Globus pallidus (tissue), 1 donor: ENCODE data around the gene ZFP92.
"Not testable (repeated sequence)": the region's sequence is repeated elsewhere in the genome, so short reads cannot be mapped to it uniquely, and the experiment has no call there.

ENCODE experiments used
- DNase-seq: peaks from one replicate; pipeline ENCODE4 v3.0.0-alpha.2; 2015; ENCODE audit warnings: low spot score

ZFP92 gene

DNA sequence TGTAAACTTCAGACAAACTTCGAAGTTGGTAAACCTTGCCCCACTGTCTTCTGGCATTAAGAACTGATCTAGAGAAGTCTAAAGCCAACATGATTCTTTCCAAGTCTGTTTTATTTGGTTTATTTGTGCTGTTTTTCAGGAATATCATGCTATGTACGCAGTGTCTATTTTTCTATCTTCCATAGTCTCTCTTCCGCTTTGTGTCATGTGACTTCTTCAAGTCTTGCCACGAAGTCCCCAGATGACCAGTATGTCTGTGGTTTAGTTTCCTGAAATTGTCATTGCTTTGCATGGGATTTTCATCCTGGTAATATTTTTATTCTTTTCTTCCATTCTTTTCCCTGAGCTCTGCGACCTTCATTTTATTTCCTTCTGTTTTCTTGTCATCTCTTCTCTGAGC, 25.2 kb upstream of the ZFP92 start:
- no peak for DNase-seq

DNA sequence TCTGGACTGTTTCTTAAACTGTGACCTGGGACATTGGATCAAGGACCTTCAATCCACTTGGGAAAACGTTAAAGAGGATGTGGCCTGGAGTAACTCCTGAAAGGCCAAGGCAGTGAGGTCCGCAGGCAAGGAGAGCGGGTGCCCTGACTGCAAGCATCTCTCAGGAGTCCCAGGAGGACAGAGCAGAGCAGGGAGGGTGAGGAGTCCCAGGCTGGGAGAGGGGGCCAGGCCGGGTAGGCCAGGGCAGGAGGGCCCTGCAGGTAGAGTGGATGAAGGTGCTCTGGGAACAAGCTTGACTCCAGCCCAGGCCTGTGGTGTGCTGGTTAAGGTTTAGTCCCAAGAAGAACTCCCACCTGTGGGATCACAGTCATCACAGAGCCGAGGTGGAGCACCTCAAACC, 23.9 kb upstream of the ZFP92 start:
- no peak for DNase-seq

DNA sequence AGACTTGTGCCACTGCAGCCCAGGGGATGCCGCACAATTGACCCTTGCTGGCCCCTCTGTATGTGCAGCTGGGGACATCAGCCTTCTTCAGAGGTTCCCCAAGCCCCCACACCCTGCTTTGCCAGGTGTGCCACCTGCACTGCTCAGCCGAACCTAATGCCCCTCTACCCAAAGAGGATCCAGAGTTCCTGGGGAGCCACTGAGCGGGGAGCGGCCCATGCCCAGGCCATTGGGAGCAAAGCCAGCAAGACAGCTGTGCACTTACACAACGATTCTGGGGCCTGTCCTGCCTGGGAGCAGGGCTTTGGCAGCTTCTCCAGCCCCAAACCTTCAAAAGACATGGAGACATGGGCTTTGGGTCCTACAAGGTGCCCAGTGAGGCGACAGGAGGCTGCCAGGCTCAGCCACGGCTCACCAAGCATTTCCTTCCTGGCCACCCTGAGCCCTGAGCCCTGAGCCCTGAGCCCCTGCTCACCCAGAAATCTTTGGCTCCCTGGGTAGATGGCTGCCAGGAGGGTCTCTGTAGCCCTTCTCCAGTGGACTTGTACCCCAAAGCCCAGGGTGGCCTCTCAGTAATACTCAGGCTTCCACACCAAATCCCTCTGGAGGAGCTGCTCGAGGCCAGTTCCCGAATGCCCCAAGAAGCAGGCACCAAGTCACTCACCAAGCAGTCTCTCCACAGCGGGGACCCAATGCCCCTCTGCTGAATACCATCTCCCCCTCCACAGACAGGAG, 23.1 kb upstream of the ZFP92 start:
- DNase-seq = no peak

DNA sequence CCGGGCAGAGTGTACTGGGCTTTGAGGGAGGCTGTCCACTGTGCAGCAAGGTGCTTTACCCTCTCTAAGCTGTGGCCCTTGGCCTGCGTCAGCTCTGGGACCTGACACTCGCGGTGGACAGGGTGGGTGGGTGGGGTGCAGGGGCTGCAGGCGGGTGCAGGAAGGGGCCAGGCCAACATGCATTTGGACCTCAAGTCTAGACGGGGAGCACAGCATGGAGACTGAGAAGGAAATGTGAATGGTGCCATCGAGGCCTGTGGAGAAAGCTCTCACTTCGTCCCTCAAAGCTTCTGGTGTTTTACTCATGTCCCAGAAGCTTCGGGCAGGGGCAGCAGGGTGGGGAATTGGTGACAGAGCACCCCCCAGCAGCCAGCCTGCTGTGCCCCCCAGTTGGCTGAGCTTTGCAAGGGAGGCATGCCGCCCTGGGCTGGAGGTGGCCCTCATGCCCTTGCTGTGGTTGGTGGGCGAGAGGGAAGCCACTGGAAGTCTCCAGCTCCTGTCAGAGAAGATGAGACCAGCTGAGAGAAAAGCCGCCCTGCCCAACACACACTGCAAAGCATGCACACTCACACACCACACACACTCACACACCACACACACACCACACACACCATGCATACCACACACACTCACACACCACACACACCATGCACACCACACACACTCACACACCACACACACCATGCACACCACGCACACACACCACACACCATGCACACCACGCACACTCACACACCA, 22.4 kb upstream of the ZFP92 start:
- no peak for DNase-seq

DNA sequence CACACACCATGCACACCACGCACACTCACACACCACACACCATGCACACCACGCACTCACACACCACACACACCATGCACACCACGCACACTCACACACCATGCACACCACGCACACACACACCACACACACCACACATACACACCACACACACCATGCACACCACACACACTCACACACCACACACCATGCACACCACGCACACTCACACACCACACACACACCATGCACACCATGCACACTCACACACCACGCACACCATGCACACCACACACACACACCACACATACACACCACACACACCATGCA, 21.9 kb upstream of the ZFP92 start:
- not testable (repeated sequence) for DNase-seq

DNA sequence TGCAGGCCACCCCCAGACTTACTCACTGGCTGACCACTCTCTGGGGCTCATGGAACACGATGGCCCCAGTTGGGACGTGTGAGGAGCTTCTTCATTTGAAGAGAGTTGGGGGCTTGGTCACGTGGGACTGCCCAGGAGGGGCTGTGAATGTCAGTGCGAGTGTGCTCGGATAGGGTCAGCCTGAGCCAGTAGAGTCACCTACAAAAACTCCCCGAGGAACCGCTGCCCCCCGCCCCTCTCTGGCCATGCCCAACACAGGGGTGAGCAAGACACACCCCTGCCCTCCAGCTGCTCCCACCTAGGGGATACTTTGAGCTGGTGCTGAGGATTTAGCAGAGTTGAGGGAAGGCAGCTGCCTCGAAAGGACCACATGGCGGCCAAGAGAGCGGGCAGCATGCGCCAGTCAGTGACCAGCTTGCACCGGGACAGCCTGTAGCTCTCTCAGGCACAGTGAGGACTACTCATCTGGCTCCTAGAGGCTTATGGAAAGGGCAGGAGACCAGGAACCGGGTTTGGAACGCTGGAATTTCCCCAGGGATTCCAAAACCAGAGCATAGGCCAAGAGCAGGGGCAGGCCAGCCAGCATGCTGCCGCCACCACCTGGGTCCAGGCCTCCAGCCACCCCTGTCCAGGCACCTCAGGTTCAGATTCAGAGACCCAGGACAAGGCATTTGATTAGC, 18.5 kb upstream of the ZFP92 start:
- no peak for DNase-seq

DNA sequence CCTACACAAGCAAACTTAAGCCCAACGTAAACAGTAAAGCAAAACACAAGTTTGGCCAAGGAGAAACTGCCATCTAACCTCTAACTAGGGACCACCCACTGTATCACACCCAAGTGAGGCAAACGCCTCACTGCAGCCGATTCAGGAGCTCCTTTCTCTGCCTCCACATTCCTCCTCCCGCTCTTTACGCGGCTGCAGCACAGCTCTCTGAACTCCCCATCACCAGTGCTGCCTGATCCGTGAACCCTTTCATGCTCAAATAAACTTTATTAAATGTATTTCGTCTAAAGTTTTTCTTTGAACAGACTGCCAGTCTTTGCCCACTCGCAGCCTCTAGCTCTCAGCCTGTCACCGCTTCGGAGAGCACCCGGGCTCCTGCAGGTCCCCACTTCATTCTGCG, 16.7 kb upstream of the ZFP92 start:
- no peak for DNase-seq

DNA sequence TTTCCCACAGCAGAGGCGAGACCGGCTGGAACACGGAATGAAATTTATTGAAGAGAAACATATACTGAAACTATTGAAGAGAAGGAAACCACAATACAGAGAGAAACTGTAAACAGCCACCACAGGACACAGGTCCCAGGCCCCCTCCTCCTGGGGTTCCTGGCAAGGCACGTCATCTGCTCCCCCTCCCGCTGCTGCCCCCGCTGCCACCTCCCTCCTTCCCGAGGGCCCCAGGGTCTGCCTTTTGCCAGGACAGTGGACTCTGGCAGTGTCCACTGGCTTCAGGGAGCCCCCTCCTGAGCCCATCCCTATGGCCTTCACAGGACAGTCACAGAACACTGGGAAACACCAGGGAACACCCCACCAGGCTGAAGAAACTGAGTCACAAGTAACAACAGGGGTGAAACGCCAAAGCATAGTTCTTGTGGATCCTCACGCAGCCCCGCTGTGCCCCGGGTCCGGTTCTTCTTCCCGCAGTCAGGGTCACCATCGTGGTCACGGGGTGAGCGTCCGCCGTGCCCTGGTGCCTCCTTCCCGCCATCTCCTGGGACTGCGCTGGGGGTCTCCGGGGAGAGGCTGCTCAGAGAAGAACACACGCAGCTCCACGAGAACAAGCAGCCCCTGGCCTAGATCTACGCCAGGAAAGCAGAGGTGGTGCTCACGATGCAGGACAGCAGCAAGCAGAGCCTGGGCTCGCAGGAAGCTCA, 15.5 kb upstream of the ZFP92 start:
- no peak for DNase-seq

DNA sequence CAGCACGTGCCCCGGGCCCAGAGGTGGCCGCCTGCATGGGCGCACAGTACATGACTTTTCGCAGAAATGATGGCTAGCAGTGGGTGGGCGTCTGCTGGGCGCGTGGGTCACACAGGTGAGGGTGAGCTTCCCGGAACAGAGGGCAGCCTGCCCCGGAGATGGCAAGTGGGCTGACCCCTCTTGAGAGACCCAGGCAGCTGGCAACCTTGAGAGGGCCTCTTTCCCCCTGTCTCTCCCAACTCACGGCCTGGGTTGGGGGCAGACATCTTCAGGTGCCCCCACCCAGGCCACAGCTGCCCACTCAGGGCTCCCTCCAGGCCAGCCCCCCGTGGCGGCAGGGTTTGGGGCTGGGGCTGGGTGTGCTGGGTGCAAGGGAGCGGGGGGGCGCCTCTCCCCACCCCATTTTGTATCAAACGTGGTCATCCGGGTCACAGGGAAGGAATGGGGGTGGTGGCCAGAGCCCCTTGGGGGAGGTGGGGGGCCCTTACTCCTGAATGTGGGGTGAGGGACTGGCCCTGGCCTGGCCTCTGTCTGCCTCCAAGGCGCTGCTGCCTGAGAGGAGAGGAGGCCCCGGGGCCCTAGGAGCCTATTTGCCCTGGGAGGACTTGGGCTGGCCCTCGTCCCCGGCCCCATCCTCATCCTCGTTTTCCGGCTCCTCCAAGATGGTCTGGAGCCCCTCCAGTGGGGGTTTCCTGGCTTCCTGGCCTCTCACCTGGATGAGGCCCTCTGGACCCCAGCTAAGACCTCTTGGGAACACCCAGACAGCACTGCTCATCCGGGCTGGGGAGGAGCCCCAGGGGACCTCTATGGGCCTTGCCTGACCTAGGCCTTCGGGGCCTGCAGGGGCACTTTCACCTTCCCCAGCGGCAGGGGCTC, 14.7 kb upstream of the ZFP92 start:
- no peak for DNase-seq

DNA sequence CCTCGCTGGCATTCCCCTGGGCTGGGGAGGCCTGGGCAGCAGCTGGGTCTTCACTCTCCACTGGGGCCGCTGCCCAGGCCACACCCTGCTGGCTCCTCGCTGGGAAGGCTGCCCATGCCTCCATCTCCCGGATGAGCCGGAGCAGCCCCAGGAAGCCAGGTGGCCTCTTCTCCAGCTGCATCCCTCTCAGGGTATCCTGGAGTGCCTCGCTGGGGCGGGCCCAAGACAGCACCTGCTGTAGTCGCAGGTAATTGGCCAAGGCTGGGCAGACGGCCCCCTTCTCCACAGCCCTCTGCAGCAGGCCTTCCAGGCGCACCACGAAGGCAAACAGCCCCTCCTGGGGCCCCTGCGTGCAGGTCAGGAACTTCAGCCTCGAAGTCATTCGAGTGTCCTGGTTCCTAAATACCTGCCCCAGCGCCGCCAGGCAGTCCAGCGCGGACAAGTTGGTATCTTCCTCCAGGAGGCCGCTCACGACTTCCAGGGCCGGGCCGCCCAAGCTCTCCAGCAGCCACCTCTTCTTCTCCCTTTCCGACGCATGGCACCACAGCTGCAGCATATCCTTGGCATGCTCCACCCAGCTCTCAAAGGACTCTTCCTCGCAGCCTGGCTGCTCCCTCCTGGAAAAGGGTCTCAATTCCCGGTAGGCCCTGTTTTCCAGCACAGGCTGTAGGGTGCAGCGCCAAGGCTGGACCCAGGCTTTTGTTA, 13.9 kb upstream of the ZFP92 start:
- DNase-seq = no peak

DNA sequence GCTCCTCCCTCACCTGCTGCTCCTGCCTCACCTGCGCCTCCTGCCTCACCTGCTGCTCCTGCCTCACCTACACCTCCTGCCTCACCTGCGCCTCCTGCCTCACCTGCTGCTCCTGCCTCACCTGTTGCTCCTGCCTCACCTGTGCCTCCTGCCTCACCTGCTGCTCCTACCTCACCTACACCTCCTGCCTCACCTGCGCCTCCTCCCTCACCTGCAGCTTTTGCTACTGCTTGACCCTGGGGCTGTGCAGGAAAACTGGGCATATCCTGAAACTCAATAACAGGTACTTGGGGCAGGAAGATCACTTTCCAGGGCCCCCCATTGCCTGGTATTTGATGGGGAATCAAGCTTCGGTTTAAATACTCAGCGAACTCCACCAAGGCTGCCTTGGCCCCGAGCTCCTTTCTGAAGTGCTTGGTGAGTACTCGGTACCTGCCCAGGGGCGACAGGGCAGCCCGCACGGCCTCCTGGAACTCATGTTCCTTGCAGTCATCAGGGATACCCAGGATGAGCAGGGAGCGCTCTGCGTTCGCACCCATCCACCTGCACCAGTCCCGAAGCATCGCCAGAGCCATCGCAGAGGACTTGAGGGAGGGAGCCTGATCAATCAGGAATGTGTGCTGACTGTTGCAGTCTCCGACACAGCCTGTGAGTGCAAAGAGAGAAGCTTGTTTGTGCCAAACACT, 12.9 kb upstream of the ZFP92 start:
- no peak for DNase-seq

DNA sequence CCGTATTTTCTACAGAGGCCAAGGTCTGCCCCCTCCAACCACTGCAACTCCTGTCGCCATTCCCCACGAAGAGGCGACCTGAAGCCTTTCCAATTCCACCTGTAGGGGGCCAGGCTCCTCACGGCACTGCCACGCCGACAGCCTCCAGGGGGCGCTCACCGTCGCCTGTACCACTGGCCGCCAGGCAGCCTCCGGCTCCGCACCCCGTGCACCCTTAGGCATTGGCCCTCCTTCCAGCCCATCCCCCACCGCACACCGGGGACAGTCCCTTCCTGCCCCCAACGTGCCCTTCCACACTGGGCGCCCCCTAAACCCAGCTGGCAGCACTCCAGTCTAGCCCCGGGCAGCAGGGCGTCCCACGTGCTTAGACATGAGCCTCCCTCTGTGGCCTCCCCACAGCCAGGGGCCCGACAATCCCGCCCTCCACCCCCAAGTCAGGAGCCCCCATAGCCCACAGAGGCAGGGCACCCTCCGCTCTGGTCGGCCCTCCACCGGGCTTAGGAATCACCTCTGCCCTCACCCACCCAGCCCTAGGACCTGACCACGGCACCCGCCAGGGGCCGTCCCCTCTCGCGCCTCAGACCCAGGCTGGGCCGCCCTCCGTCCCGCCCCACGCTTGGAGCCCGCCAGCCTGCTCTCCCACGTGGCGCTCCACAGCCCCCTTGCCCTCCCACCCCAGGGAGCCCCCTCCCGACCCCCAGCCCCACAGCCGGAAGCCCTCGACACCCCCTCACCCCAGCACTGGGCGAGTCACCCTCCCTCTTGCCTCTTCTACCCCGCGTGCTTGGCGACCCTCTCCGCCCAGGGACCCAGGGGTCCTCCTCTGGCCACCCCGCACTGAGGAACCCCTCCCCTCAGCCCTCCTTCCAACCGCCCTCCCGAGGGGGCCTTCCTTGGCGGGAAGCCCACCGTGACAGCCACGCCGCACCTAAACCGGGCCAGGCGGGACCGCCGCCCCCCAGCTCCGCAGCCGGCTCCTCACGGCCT, 10.8 kb upstream of the ZFP92 start:
- DNase-seq = no peak

DNA sequence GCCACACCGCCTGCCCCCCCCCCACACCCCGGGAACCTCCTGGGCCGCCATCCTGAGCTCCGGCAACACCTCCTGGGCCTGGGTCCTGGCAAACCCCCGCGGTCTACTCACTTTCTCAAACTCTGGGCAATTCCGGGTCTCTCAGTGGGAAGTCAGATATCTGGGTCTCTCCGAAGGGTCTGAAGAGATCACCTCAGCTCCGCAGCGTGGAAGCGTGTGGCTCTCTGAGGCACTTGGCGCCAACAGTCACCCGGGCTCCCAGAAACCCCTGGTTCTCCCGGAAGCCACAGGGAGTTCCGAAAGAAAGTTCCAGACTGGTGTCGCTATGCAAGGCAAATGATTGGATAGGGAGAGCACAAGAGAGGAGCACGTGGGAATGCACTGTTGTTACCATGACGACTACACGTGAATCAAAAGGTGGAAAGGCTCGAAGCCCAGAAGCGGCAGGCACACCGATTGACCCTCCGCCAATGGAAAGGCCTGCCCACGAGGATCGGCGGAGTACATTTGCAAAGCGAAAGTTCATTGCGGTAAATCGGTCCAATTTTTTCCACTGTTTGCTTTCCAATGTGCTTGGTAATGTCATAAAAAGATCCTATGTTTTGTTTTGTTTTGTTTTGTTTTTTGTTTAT, 10.0 kb upstream of the ZFP92 start, which contains the start of gene PNMA6E:
TSS of gene PNMA6E (minus strand) at position 218 of the 632 bp plus-strand sequence. CDS start 2,501 bp downstream, outside the sequence.
- DNase-seq = no peak

DNA sequence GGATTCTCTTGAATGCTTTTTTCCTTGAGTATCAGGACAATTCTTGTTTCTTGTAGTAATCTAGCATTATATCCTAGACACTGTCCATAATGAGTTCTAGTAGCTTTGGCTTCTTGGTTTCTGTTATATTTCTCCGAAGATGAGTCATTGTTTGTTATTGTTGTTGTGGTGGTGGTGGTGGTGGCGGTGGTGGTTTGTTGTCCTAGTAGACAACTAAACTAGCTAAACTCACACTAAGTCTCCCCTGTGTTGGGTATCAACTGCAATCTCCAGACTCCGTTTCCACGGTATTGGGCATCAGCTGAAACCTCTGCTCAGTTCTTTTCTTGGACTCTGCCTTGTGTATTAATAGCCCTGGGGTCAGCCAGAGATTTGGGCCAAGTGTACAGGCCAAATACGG, 6.9 kb upstream of the ZFP92 start:
- DNase-seq = not testable (repeated sequence)

DNA sequence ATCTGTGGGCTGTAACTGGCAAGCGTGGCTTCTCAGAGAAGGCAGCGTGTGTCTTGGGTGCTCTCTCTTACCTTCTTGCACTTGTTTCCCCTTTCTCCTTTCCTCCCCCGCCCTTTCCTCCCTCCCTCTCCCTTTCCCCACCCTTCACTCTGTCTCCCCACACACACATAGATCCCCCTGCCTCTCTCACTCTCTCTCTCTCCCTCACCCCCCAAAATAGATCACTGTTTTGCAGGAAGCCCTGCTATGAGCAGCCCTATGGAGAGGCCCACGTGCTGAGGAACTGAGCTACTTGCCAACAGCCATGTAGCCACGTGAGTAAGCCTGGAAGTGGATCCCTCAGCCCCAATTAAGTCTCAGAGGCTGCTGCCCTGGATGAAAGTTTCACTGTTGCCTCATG, 5.8 kb upstream of the ZFP92 start:
- DNase-seq = no peak

DNA sequence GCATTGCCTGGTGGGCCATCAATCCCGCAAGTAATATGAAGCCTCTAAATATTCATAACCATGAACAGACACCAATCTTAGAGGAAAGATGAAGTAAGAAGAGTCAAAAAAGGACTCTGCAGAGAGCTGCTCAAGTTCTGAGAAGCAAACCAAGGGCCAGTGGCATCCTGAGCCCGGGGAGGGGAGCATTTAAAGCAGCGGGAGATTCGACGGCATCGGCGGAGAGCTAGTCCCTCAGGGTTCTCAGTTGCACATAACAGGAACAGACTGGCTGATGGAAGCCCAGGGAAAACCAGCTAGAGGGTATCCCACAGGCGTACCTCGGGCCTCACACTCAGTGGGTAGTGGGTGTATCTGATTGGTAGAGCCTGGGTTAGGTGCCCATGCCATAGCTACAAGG, 5.3 kb upstream of the ZFP92 start:
- no peak for DNase-seq

DNA sequence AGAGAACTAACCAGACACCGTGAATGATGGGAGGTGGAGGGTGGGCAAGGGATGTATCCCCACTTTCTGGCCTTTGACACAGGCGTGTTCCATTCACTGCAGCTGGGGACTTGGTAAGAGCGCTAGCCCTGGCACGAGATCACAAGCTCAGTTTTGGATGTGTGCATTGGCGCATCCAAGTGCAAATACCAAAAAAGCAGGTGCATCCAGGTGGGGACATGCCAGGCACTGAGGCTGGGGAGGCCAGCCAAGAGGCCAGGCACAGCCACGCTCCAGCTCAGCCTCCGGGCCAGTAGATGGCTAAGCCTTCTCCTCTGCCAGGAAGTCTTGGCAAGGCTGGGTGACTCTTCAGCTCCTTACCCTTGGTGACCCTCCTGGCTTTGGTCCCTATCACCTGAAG, 4.4 kb upstream of the ZFP92 start:
- DNase-seq = no peak

DNA sequence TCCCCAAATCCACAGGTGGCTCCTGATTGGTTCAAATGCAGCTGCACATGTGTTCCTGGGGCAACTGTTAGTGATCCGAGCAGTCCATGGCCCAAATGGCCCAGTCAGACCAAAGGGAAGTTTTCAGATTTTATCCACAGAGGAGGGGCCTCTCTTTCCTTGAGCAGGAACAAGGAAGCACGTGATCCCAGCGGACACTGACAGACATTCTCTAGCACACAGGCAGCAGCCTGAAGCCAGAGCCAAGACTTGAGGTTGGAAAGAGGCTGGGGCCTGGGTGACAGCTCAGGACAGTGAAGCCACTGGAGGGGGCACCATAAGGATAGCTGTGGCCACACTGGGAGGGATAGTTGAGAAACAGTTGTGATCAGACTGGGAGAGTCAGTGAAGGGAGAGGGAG, 3.5 kb upstream of the ZFP92 start:
- no peak for DNase-seq
